ENCODE data around the gene NPM3. TPM values are rescaled to one million over a fixed set of nuclear protein-coding genes. Genes with fewer than 3 reads are reported as not detected.

The NPM3 gene
- 100 to 1,000 TPM; 241 to 260 TPM for total RNA-seq

GRCh38 chr10:101782811-101783735, at the start of gene NPM3:
TSS of gene NPM3 (minus strand) at chr10:101783446. CDS start at chr10:101783390, 56 bp downstream.
- ChIA-PET POLR2A (interaction anchor here (1.0 to 3.8 kb wide), 4 partner anchors 33 to 195 kb away, joined by 3 to 20 read pairs (median 4); partner anchors contain the start of genes DPCD, OGA and POLL), CTCF (interaction anchor here (0.6 to 5.1 kb wide), 11 partner anchors 13 to 865 kb away, joined by 3 to 32 read pairs (median 3); no protein-coding TSS in a partner anchor)

- ChIA-PET POLR2A (no interaction called here), CTCF (interaction anchor here (6.0 kb wide), 1 partner anchor 9 kb away, joined by 33 read pairs; the partner anchor contains the start of gene KCNIP2)
These were observed 49.1 kb upstream of the NPM3 start for GRCh38 chr10:101832325-101832771.

- ChIA-PET POLR2A (interaction anchor here (1.7 kb wide), 1 partner anchor 13 kb away, joined by 11 read pairs; the partner anchor contains the start of gene OGA), CTCF (interaction anchor here (6.0 kb wide), 1 partner anchor 10 kb away, joined by 33 read pairs; the partner anchor contains the start of gene KCNIP2)
These were observed 48.0 kb upstream of the NPM3 start for GRCh38 chr10:101831169-101831811.

- ChIA-PET CTCF (interaction anchor here (1.5 to 6.0 kb wide), 2 partner anchors 11 to 12 kb away, joined by 5 to 33 read pairs; partner anchors contain the start of genes KCNIP2 and OGA), POLR2A (interaction anchor here (1.7 kb wide), 1 partner anchor 12 kb away, joined by 11 read pairs; the partner anchor contains the start of gene OGA)
These were observed 47.3 kb upstream of the NPM3 start for GRCh38 chr10:101830322-101831168.

GRCh38 chr10:101829561-101830315, 46.5 kb upstream of the NPM3 start:
- CTCF ChIA-PET: interaction anchor here (1.5 to 6.0 kb wide), 2 partner anchors 11 to 12 kb away, joined by 5 to 33 read pairs; partner anchors contain the start of genes KCNIP2 and OGA

GRCh38 chr10:101828766-101829551, 45.7 kb upstream of the NPM3 start:
- POLR2A ChIA-PET: interaction anchor here (1.7 kb wide), 1 partner anchor 11 kb away, joined by 13 read pairs; the partner anchor contains the start of gene OGA
- CTCF ChIA-PET: interaction anchor here (0.9 to 6.0 kb wide), 3 partner anchors 10 to 12 kb away, joined by 3 to 33 read pairs (median 5); partner anchors contain the start of genes KCNIP2 and OGA

More at GRCh38 chr10:101829561-101830315, 46.5 kb upstream of the NPM3 start:
- POLR2A ChIA-PET: interaction anchor here (1.7 kb wide), 1 partner anchor 11 kb away, joined by 11 read pairs; the partner anchor contains the start of gene OGA

GRCh38 chr10:101827919-101828600, 44.8 kb upstream of the NPM3 start:
- CTCF ChIA-PET: interaction anchor here (0.9 to 6.0 kb wide), 2 partner anchors 9 to 13 kb away, joined by 3 to 33 read pairs; partner anchors contain the start of gene KCNIP2

GRCh38 chr10:101826852-101827434, 43.7 kb upstream of the NPM3 start:
- POLR2A ChIA-PET: interaction anchor here (1.7 kb wide), 1 partner anchor 9 kb away, joined by 13 read pairs; the partner anchor contains the start of gene OGA

More at GRCh38 chr10:101827919-101828600, 44.8 kb upstream of the NPM3 start:
- POLR2A ChIA-PET: interaction anchor here (1.7 kb wide), 1 partner anchor 10 kb away, joined by 13 read pairs; the partner anchor contains the start of gene OGA

GRCh38 chr10:101824736-101825135, 41.5 kb upstream of the NPM3 start:
- CTCF ChIA-PET: interaction anchor here (0.9 kb wide), 1 partner anchor 16 kb away, joined by 3 read pairs; no protein-coding TSS in a partner anchor
- POLR2A ChIA-PET: no interaction called here

More at GRCh38 chr10:101826852-101827434, 43.7 kb upstream of the NPM3 start:
- CTCF ChIA-PET: interaction anchor here (1.1 to 6.0 kb wide), 2 partner anchors 9 to 14 kb away, joined by 5 to 33 read pairs; partner anchors contain the start of gene KCNIP2

- POLR2A ChIA-PET: interaction anchor here (0.6 to 2.5 kb wide), 9 partner anchors 9 to 295 kb away, joined by 3 to 20 read pairs (median 6); partner anchors contain the start of genes ARMH3 and NPM3
- CTCF ChIA-PET: interaction anchor here (0.6 to 2.9 kb wide), 9 partner anchors 9 to 778 kb away, joined by 3 to 12 read pairs (median 3); partner anchors contain the start of gene NPM3
These were observed 35.8 kb upstream of the NPM3 start for GRCh38 chr10:101818872-101819633.

GRCh38 chr10:101818119-101818871, 35.0 kb upstream of the NPM3 start, which contains the start of gene OGA:
TSS of gene OGA (minus strand) at chr10:101818444. CDS start at chr10:101818022, 422 bp downstream.
- POLR2A ChIA-PET: interaction anchor here (0.6 to 2.5 kb wide), 10 partner anchors 10 to 296 kb away, joined by 3 to 20 read pairs (median 6); partner anchors contain the start of genes ARMH3 and NPM3
- CTCF ChIA-PET: interaction anchor here (0.5 to 2.9 kb wide), 9 partner anchors 11 to 1669 kb away, joined by 3 to 12 read pairs (median 3); partner anchors contain the start of gene NPM3

GRCh38 chr10:101817337-101818118, 34.3 kb upstream of the NPM3 start:
- ChIA-PET CTCF (interaction anchor here (0.5 to 2.9 kb wide), 5 partner anchors 12 to 1668 kb away, joined by 3 to 12 read pairs (median 5); no protein-coding TSS in a partner anchor), POLR2A (interaction anchor here (0.6 to 2.5 kb wide), 13 partner anchors 9 to 859 kb away, joined by 3 to 20 read pairs (median 6); partner anchors contain the start of genes ARMH3 and NPM3)

Measured in activated CD8-positive, alpha-beta memory T cell treated with anti-CD3 and anti-CD28 coated beads for 36 hours (primary cell).